ENCODE data around the gene ELMO1.

Gene ELMO1

GRCh38 chr7:36941359-36941758, 507.3 kb downstream of the ELMO1 start:
- TF ChIP-seq, protein P1, sequence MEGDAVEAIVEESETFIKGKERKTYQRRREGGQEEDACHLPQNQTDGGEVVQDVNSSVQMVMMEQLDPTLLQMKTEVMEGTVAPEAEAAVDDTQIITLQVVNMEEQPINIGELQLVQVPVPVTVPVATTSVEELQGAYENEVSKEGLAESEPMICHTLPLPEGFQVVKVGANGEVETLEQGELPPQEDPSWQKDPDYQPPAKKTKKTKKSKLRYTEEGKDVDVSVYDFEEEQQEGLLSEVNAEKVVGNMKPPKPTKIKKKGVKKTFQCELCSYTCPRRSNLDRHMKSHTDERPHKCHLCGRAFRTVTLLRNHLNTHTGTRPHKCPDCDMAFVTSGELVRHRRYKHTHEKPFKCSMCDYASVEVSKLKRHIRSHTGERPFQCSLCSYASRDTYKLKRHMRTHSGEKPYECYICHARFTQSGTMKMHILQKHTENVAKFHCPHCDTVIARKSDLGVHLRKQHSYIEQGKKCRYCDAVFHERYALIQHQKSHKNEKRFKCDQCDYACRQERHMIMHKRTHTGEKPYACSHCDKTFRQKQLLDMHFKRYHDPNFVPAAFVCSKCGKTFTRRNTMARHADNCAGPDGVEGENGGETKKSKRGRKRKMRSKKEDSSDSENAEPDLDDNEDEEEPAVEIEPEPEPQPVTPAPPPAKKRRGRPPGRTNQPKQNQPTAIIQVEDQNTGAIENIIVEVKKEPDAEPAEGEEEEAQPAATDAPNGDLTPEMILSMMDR (IDR thresholded peaks at IDR 0.05; ENCODE audit: insufficient read depth, low read length, missing control alignments): no peak
- ChIA-PET POLR2A (no interaction called here), CTCF (no interaction called here)
- no peak for DNase-seq (ENCODE audit: low read depth, low spot score)
- no peak overlapping the region for H3K4me3 ChIP-seq (ENCODE audit: low read depth, low read length)

DNA sequence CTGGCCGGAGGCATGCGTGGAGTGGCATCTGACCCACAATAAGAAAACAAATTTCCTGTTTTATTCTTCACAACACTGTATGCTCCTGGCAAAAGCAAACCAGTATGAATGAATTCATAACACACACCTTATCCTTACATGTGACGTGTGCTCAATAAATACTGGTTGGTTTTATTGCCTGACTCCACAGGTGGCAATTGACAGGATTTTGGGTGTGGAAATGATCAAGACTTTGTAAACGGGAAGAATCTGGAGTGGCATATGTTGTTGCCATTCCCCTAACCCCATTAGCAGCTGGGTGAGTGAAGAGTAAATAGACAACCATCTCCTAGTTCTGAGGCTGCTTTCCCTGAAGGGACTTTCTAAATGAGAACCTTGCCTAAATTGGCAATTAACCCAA, 508.8 kb downstream of the ELMO1 start:
- TF ChIP-seq, protein P1 (IDR thresholded peaks at IDR 0.05; ENCODE audit: insufficient read depth, low read length, missing control alignments): no peak
- no peak overlapping the region for H3K4me3 ChIP-seq (ENCODE audit: low read depth, low read length)
- no peak for DNase-seq (ENCODE audit: low read depth, low spot score)
- ChIA-PET POLR2A (no interaction called here), CTCF (no interaction called here)

GRCh38 chr7:36937754-36938563, 510.7 kb downstream of the ELMO1 start:
- no peak for DNase-seq (ENCODE audit: low read depth, low spot score)
- POLR2A ChIA-PET: no interaction called here
- TF ChIP-seq, protein P1 (IDR thresholded peaks at IDR 0.05; ENCODE audit: insufficient read depth, low read length, missing control alignments): no peak
- CTCF ChIA-PET: no interaction called here
- no peak overlapping the region for H3K4me3 ChIP-seq (ENCODE audit: low read depth, low read length)

GRCh38 chr7:36931892-36932291, 516.8 kb downstream of the ELMO1 start:
- TF ChIP-seq, protein P1 (IDR thresholded peaks at IDR 0.05; ENCODE audit: insufficient read depth, low read length, missing control alignments): no peak
- no peak overlapping the region for H3K4me3 ChIP-seq (ENCODE audit: low read depth, low read length)
- ChIA-PET CTCF (no interaction called here), POLR2A (no interaction called here)
- DNase-seq (ENCODE audit: low read depth, low spot score): no peak

DNA sequence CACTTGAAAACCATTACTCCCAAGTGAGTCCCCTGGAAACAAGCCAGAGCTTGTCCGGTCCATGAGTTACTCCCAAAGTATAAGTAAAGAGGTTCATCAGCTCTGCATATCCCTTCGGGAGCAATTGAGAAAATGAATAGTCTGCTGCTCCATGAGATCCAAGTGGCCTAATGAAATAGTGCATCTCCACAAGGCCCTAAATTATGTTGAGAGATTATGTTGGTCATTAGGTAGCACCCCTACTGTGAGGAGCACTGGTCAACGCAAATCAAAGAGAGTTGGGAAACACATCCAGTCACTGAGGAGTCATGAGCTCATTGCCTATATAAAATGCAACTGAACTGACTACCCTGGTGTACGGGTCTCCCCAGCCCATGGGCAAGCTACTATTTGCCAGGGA, 518.9 kb downstream of the ELMO1 start:
- TF ChIP-seq, protein P1 (IDR thresholded peaks at IDR 0.05; ENCODE audit: insufficient read depth, low read length, missing control alignments): no peak
- POLR2A ChIA-PET: no interaction called here
- CTCF ChIA-PET: interaction anchor here (0.9 kb wide), 1 partner anchor 269 kb away, joined by 3 read pairs; no protein-coding TSS in a partner anchor
- no peak overlapping the region for H3K4me3 ChIP-seq (ENCODE audit: low read depth, low read length)
- no peak for DNase-seq (ENCODE audit: low read depth, low spot score)

DNA sequence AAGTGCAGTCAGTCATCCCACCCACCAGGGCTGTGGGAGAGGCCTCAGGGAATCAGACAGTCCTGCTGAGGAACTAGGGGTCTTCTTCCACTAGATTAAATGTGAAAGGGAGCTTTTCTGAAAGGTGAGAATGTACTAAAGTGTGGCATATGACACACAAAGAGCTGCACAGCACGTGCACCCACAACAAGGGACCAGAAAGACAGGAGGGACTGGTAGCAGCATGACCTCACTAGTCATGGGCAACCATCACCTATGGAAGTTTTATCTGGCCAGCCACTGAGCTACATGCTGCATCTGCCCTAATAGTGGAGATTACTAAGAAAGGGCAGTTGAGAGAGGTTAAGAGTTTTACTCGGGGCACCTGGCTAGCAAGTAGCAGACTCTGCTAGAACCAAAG, 519.9 kb downstream of the ELMO1 start:
- TF ChIP-seq, protein P1 (IDR thresholded peaks at IDR 0.05; ENCODE audit: insufficient read depth, low read length, missing control alignments): no peak
- DNase-seq (ENCODE audit: low read depth, low spot score): no peak
- H3K4me3 ChIP-seq (ENCODE audit: low read depth, low read length): no peak overlapping the region
- POLR2A ChIA-PET: no interaction called here
- CTCF ChIA-PET: no interaction called here
